HG03064 (cell line): ENCODE results near the gene IGF1R.

ENCODE experiments used
- ATAC-seq: cut with Tn5 transposase; IDR thresholded peaks from one replicate; pipeline ENCODE4 v1.9.1; 2021; ENCODE audit warnings: low read depth; ENCODE audit not compliant: unreplicated experiment

Gene IGF1R

GRCh38 chr15:98668566-98669308, 20.4 kb downstream of the IGF1R start:
- ATAC-seq = no peak

GRCh38 chr15:98669638-98670037, 21.3 kb downstream of the IGF1R start:
- no peak for ATAC-seq

- no peak for ATAC-seq
Observed at GRCh38 chr15:98671060-98672008, 23.0 kb downstream of the IGF1R start.

GRCh38 chr15:98673133-98673532, 24.8 kb downstream of the IGF1R start:
- no peak for ATAC-seq

GRCh38 chr15:98674336-98674735, 26.0 kb downstream of the IGF1R start:
- no peak for ATAC-seq

GRCh38 chr15:98676586-98677270, 28.4 kb downstream of the IGF1R start:
- ATAC-seq = no peak

- no peak for ATAC-seq
Observed at GRCh38 chr15:98677345-98678059, 29.2 kb downstream of the IGF1R start.

- no peak for ATAC-seq
Observed at GRCh38 chr15:98678484-98678883, 30.1 kb downstream of the IGF1R start.

- ATAC-seq = no peak
Observed at GRCh38 chr15:98681061-98681460, 32.7 kb downstream of the IGF1R start.

GRCh38 chr15:98682992-98683701, 34.8 kb downstream of the IGF1R start:
- ATAC-seq = no peak

GRCh38 chr15:98683831-98684230, 35.5 kb downstream of the IGF1R start:
- no peak for ATAC-seq

GRCh38 chr15:98684436-98684835, 36.1 kb downstream of the IGF1R start:
- no peak for ATAC-seq

GRCh38 chr15:98684995-98685525, 36.7 kb downstream of the IGF1R start:
- no peak for ATAC-seq

- ATAC-seq = no peak
Observed at GRCh38 chr15:98686983-98687382, 38.6 kb downstream of the IGF1R start.

- ATAC-seq = no peak
Observed at GRCh38 chr15:98689431-98689861, 41.1 kb downstream of the IGF1R start.

- no peak for ATAC-seq
Observed at GRCh38 chr15:98690272-98690950, 42.1 kb downstream of the IGF1R start.

GRCh38 chr15:98692213-98692612, 43.9 kb downstream of the IGF1R start:
- ATAC-seq = no peak

GRCh38 chr15:98694161-98694560, 45.8 kb downstream of the IGF1R start:
- no peak for ATAC-seq

- ATAC-seq = no peak
Observed at GRCh38 chr15:98698792-98699191, 50.5 kb downstream of the IGF1R start.
